NCI-H446 (cell line): ENCODE measurements around the gene EMP2.
A peak's percentile ranks its signal among the peaks of the same experiment; 100 is the strongest.
"Not testable (repeated sequence)": the region's sequence is repeated elsewhere in the genome, so short reads cannot be mapped to it uniquely, and the experiment has no call there.

Source experiments
- DNase-seq, 2 experiments: peaks; one replicate each; lab custom pipeline; 2025; lab: John Stamatoyannopoulos, UW

The EMP2 gene

DNA sequence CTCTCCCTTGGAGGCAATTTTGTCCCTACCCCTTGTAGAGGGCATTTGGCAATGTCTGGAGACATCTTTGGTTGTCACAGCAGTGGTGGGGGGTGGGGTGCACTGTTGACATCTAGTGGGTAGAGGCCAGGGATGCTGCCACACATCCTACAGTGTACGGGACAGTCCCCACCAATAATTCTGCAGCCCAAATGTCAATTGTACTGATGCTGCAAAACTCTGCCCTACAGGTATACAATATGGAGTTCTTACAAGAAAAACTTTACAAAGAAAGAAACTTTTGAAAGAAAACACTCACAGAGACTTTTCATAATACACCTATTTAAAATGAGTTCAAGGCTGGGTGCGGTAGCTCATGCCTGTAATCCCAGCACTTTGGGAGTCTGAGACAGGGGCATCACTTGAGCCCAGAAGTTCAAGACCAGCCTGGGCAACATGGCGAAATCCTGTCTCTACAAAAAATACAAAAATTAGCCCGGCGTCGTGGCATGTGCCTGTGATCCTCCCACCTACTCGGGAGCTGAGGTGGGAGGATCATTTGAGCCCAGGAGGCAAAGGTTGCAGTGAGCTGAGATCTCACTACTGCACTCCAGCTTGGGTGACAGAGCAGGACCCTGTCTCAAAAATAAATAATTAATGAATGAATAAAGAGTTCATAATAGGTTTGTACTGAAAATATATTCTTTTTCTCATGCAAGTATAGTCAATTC lies 59.4 kb downstream of the EMP2 start:
- DNase-seq: no peak

DNA sequence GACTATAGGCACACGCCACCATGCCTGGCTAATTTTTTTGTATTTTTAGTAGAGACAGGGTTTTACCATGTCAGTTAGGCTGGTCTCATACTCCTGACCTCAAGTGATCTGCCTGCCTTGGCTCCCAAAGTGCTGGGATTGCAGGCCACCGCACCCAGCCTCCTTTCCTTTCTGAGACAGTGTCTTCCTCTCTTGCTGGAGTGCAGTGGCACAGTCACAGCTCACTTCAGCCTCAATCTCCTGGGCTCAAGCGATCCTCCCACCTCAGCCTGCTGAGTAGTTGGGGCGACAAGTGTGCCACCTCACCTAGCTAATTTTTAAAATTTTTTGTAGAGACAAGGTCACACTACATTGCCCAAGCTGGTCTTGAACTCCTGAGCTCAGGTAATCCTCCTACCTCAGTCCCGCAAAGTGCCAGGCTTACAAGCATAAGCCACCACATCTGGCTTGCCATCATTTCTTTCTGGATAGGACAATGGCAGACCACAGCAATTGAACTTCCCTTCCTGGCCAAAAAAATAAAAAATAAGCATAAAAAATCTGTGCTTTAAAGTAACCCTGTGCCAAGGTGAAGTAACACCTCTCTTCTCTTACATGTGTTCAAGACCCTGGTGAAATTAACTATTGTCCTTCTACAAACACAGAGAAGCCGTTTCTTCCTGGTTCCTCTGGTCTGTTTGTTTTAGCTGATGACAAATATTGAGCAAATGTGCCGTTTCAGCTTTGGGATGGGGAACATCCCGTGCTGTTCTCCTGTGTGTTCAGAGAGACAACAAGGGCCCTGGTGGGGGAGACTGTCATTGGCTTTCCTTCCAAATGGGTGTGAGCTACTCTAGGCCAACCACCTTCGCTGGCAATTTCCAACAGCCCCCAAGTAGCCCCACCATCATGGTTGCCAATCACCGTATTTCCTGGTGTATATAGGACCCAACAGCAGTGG lies 60.2 kb downstream of the EMP2 start:
- DNase-seq: no peak

DNA sequence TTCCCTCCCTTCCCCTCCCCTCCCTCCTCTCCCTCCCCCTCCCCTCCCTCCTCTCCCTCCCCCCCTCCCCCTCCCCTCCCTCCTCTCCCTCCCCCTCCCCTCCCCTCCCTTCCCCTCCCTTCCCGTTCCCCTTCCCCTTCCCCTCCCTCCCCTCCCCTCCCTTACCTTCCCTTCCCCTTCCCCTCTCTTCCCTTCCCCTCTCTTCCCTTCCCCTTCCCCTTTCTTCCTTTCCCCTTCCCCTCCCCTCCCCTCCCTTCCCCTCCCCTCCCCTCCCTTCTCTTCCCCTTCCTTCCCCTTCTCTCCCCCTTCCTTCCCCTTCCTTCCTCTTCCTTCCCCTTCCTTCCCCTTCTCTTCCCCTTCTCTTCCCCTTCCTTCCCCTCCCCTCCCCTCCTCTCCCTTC lies 61.1 kb downstream of the EMP2 start:
- DNase-seq: no peak

DNA sequence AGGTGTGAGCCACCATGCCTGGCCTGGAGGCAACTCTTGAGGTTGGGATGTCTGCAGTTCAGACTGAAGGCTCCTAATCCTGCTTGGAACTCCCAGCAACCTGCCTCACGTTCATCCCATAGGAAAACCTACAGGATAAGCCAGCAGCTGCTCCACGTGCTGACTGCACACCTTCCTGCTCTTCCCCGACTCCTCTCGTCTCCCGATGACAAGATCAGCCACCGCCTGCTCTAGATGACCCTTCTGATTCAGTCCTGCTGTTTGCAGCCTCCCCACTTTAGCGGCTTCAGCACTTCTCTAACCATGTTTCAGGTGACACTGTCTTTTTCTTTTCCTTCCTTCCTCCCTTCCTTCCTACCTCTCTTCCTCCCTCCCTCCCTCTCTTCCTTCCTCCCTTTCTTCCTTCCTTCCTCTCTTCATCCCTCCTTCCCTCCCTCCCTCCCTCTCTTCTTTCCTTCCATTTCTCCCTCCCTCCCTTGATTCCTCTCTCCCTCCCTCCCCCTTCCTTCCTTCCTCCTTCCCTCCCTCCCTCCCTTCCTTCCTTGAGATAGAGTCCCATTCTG lies 61.8 kb downstream of the EMP2 start:
- no peak for DNase-seq

DNA sequence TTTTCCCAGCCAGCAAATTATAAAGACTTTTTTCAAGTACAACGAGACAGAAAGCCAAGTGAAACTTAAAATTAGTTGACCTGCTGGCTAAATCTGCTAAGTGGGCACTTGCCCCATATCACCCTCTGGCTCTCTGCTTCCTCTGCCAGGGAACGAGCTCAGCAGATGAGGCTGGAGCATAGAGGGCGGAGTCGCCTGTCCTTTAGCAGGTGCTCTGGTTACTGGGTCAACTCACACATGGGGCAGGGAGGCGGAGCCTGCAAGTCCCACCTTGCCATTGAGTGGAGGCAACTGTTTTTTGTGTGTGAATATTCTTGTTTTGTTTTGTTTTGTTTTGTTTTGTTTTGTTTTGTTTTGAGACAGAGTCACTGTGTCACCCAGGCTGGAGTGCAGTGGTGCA lies 62.5 kb downstream of the EMP2 start:
- DNase-seq: no peak

DNA sequence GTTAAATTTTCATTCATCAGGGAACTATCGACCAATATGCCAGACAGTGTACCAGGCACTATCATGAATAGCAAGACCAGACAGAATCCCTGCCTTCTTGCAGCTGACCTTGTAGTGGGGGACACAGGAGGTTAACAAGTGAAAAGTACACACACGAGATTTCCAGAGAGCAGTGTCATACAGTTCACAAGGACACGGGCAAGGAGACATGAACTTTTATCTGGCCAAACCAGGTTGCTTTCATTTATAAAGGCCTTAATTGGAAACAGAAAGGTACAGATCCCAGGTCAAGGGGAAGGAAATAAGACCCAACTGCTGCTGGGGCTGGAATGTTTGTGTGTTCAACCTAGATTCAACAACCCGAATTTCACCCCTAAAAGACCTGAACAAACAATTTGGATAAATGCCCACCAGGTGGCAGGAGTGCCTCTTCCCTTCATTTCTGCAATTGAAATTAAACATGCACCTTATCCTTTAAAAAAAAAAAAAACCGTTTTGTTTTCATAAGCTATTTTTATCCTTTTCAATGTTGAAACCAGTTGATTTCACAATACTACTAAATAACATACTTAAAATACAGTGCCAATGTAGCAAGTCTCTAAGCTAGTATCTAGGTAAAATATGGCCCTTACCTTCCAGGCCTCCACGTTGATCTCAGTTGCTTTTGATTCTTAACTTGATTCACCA lies 65.9 kb downstream of the EMP2 start:
- peak in 1 of 2 experiments; percentile 30 for DNase-seq

DNA sequence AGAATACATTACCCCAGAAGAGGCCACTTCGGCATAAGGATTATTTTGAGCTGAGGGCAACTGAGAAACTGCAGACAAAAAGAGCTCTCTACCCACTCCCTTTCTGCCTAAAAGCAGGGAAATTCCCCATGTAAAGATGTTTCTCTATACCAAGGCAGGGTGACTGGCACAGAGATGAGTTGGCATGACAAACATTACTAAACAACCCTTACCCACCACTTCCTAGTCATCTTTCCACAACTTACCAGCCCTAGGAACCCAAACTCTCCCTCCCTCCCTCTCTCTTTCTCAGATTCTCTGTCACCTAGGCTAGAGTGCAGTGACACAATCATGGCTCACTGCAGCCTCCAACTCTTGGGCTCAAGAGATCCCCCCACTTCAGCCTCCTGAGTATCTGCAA lies 68.6 kb downstream of the EMP2 start:
- no peak for DNase-seq

DNA sequence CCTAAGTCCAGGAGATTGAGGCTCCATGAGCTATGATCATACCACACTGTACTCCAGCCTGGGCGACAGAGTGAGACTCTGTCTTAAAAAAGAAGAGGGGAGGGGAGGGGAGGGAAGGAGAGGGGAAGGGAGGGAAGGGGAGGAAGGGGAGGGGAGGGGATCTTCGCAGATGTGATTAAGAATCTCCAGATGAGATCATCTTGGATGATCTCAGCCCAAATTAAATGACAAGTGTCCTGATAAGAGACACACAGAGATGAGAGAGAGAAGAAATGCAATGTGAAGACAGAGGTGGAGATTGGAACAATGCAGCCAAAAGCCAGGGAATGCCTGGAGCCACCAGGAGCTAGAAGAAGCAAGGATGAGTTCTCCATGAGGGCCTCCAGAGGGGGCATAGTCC lies 70.1 kb downstream of the EMP2 start:
- no peak for DNase-seq

DNA sequence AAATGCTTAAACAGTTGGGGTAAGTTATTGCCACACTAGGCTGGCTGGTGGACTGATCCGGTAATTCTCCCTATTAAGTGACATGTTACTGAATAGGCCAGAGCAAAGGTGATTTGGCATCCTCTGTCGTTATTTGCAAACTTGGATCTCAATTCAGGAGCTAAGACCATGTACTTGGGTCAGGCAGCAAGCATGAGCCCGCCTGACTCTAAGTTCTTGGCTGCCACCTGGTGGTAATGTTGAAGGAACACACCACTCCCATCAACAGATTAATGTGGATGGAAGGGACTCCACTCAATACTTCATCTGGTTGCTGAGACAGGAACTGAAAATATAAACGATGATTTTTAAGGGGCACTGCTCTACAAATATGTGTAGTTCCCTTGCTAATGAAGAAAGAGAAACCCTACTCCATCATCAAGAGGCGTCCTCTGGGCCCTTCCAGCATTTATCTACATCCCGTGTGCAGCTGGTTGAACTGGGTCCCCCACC lies 70.8 kb downstream of the EMP2 start:
- peak; percentile 11 to 74 for DNase-seq

DNA sequence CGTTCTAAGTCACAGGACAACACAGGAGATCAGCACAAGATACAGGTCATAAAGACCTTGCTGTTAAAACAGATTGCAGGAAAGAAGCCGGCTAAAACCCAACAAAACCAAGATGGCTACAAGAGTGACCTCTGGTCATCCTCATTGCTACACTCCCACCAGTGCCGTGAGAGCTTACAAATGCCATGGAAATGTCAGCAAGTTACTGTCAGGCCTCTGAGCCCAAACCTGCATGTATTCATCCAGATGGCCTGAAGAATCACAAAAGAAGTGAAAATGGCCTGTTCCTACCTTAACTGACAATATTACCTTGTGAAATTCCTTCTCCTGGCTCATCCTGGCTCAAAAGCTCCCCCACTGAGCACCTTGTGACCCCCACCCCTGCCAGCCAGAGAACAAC lies 75.1 kb downstream of the EMP2 start:
- DNase-seq: not testable (repeated sequence)

DNA sequence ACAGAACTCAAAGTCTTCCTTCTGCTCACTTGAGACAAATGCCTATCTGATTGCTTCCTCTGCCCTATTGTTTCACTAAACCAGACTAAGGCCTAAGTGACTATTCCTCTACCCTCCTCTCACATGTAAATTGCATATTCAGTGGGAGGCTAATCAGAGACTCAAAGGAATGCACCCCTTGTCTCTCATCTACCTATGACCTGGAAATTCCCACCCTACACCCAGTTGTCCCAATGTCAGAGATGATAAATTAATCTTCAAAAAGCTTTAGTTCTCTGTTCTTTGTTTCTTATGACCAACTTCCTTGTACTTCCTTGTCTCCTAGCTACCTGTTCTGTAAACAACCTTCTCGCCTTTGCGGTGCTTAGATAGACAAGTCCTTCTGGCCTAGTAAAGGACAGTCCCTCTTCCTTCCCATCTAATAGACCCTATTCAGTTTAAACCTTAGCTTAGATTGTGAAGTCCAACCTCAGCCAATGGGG lies 76.0 kb downstream of the EMP2 start:
- DNase-seq: no peak

DNA sequence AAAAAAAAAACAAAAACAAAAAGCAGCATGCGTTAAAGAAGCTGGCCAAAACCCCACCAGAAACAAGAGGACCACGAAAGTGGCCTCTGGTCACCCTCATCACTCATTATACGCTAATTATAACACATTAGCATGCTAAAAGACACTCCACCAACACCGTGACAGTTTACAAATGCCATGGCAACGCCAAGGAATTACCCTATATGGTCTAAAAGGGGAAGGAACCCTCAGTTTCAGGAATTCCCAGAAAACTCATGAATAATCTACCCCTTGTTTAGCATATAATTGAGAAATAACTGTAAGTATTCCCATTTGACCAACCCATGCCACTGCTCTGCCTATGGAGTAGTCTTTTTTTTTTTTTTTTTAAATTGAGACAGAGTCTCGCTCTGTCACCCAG lies 77.6 kb downstream of the EMP2 start:
- no peak for DNase-seq

DNA sequence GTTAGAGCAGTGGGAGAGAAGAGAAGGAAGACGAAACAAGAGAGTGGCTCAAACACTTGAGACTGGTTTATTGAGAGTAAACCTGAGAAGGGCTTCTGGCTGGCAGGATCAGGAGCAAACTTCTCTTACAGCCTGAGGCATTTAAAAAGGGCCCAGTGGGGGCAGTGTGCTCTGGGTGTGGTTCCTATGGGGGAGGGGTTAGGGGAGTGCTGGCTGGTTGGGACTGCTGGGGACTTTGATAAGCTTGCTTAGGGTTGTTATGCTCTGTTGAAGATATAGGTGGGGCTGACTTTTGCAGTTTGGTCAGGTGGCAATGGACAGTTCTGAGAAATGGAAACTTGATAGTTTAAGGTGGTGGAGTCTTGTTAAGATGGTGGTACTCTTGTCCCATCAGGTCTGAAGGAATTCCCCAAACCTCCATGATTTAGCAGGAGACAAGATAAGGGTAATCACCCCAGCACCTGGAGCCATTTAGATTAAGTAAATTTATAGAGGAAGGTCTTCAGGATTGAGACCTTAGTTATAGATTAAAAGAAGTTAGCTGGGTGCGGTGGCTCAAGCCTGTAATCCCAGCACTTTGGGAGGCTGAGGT lies 79.3 kb downstream of the EMP2 start:
- no peak for DNase-seq

DNA sequence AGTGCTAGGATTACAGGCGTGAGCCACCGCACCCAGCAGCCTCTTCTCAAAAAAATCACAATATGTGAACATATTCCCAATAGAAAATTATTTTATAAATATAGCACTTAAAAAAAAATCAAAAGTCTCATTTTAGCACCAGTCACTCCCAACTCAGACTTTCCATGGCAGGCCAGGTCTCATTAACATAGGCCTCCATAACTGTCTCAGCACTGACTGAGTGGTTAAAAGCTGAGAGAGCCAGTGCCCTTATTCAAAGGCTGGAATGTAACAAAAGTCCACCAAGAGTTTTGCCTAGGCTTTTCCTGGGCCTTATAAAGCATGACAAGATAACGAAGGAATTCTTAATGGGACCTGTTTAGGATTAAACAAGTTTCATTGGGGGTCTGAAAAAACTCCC lies 79.8 kb downstream of the EMP2 start:
- DNase-seq: no peak

DNA sequence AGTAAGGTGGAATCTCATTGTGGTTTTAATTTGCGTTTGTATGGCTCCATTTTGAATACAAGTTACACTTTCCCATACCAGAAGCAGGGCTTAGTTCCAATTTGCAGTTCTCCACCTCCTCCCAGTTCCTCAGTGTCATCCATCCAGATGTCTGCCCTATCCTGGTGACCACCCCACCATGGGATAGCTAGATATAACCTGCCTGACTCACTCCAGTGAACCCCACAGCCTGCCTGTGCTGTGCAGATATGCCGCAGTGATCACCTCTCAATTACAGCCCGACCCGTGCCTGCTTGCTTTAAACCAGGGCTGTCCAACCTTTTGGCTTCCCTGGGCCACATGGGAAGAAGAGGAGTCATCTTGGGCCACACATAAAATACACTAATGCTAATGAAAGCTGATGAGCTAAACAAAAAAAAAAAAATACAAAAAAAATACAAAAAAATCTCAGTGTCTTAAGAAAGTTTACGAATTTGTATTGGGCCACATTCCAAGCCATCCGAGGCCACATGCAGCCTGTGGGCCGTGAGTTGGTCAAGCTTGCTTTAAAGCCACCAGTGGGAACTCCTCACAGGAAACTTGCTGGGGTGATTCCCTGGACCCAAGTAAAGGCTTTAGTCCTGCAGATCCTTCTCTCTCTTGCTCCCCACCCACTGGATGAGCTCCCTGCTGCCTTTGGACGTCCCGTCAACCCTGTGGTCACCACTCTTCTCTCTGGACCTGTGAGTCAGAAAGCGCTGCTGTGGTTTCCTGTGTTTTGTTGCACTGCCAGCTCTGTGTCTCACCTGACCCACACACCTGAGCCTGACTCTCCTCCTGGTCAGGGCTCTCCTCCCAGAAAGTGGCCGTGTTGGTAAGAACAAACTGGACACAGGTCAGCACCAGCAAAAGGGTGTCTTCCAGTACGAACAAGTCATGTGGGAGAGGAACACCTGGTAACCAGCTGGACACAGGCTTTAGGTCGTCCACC lies 83.0 kb downstream of the EMP2 start:
- DNase-seq: no peak

DNA sequence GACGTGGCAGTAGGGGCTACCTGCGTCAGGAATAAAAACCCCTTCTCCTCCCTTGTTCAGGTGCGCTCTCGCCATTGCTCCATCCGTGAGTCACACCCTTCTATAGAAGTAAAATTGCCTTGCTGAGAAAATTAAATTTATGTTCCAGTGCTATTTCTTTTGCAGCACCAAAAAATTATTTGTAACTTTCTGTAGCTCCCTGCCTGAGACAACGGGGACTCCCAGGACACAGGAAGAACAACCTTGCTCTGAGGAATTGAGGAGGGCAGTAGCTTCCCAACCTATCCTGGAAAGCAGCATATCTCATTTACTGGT lies 85.4 kb downstream of the EMP2 start:
- DNase-seq: no peak

DNA sequence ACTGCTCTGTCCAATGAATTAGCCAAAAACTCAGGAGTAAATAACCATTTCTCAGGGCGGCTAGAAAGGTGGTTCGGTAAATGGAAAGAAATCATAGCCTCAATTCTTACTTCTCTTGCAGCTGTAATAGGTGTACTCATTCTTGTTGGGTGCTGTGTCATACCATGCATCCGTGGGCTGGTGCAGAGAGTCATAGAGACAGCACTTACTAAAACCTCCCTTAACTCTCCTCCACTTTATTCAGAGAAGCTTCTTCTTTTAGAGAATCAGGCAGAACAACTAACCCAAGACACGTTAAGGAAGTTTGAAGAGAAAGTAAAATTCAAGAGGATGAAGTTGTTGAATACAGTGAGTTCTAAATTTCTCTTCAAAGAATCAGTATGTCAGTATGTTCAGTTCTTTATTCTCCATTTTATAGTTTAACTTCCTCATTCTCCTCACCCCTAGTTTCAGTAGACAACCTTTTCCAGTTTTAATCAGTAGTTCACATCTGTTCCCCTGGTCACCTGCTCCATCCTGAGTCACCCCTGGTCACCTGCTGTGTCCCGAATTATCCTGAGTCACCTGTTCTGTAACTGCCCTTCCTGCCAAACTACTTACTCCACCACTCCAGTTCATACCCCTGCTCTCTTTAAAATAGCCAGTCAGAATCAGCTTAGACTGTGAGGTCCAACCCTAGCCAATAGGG lies 85.9 kb downstream of the EMP2 start:
- DNase-seq: no peak

DNA sequence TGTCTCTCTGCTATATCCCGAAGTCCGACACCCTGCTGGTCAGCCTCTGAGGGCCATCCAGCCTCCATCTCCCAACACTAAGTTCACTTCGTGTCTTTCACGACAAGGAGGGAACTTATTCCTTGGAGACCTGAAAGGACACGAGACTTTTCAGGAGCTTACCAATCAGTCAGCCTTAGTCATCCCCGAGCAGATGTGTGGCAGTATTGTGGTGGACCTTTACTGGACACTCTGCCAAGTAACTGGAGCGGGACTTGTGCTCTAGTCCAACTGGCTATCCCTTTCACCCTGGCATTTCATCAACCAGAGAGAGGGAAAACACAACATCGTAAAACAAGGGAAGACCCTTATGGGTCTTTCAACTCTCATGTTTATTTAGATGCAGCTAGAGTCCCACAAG lies 87.1 kb downstream of the EMP2 start:
- DNase-seq: no peak

DNA sequence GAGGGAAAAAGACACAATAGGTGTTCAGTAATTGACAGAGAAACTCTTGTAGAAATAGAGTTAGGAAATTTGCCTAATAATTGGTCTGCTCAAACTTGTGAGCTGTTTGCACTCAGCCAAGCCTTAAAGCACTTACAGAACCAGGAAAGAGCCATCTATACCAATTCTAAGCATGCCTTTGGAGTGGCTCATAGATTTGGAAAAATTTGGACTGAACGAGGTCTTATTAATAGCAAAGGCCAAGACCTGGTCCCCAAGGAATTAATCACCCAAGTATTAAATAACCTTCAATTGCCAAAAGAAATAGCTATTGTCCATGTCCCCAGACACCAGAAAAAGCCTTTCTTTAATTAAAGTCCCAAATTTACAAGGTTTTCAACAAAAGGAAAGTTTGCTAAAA lies 90.3 kb downstream of the EMP2 start:
- no peak for DNase-seq
